Small intestine (tissue), 7 donors: Measurements from ENCODE around the gene MRGPRE. TPM values are rescaled to one million over a fixed set of nuclear protein-coding genes. Genes with fewer than 3 reads are reported as not detected.
A peak's percentile ranks its signal among the peaks of the same experiment; 100 is the strongest.

ENCODE experiments used
- DNase-seq, 2 donors: peaks; one replicate each; pipeline versions ENCODE4 v3.0.0 to v3.0.0-alpha.2; 2013
- FAIRE-seq: peaks from 2 replicates; lab custom pipeline; 2012; peaks lifted over from hg19 to GRCh38; lab: Jason Lieb, UNC
- H3K27ac ChIP-seq, 3 donors: one replicate each; pipeline ENCODE4 v1.5.1; 2013; ENCODE audit warnings: low read length in 2 of 3, mild to moderate bottlenecking in 2 of 3, control low read depth in 1 of 3, inconsistent platforms in 1 of 3, low read depth in 1 of 3, moderate library complexity in 1 of 3
- H3K27me3 ChIP-seq, 3 donors: one replicate each; pipeline ENCODE4 v1.6.1; 2013; ENCODE audit warnings: low read length in 3 of 3, inconsistent platforms in 1 of 3; ENCODE audit not compliant: control insufficient read depth in 3 of 3, insufficient read depth in 3 of 3
- H3K36me3 ChIP-seq, 3 donors: one replicate each; pipeline ENCODE4 v1.6.1; 2013; ENCODE audit warnings: low read length in 3 of 3, inconsistent platforms in 1 of 3, low read depth in 1 of 3, mild to moderate bottlenecking in 1 of 3, moderate library complexity in 1 of 3; ENCODE audit not compliant: control insufficient read depth in 3 of 3, insufficient read depth in 2 of 3
- H3K4me1 ChIP-seq, 3 donors: one replicate each; pipeline ENCODE4 v1.6.1; 2013; ENCODE audit warnings: low read length in 2 of 3, inconsistent platforms in 1 of 3, low read depth in 1 of 3, mild to moderate bottlenecking in 1 of 3, moderate library complexity in 1 of 3; ENCODE audit not compliant: control insufficient read depth in 3 of 3, insufficient read depth in 2 of 3
- H3K4me3 ChIP-seq, 3 donors: one replicate each; pipeline ENCODE4 v1.5.1; 2013; ENCODE audit warnings: low read length in 3 of 3, control low read depth in 1 of 3, inconsistent platforms in 1 of 3, low read depth in 1 of 3, mild to moderate bottlenecking in 1 of 3, moderate library complexity in 1 of 3
- H3K9me3 ChIP-seq, 2 donors: one replicate each; pipeline ENCODE4 v1.6.1; 2013; ENCODE audit warnings: low read depth in 1 of 2, low read length in 1 of 2; ENCODE audit not compliant: control insufficient read depth in 2 of 2, insufficient read depth in 1 of 2
- WGBS, 3 donors: extraction: QIAGEN DNeasy Blood & Tissue Kit; methylation state at CpG; one replicate each; pipeline ENCODE4 v1.1.7; 2013; 5-methylcytosine and 5-hydroxymethylcytosine counted together
- polyA plus RNA-seq, 4 donors: library from polyadenylated mRNA; stranded (reverse) in 3 of 4; unstranded in 1 of 4; fragments of 200-250 nt in 3 of 4; fragments of 120-200 nt in 1 of 4; gene quantifications; one replicate each; pipeline versions ENCODE4 v1.2.1 to v1.2.3, GENCODE V29; 2013
- donor health status: healthy with polysubstance abuse.
- donor health status: control.
- donor health status: control.
- donor health status: Bipolar disorder and iron deficiency.
- donor health status: healthy.

The MRGPRE gene
- polyA plus RNA-seq, 4 donors, result 0.22 TPM; not detected in 3

- DNase-seq (no peak), FAIRE-seq (no peak)
- WGBS, 3 donors, result 58 to 63% (median 61%) methylated on average over 24 of the region's 24 CpGs
These were observed 18.4 kb downstream of the MRGPRE start for GRCh38 chr11:3213659-3214419.

GRCh38 chr11:3208272-3208671 is 23.9 kb downstream of the MRGPRE start:
- no peak for FAIRE-seq
- H3K9me3 ChIP-seq, result peaks cover 0 to 8% of the 10 kb centered on the region in 2 donors
- H3K27me3 ChIP-seq, result peaks cover 0 to 26% (median 4%) of the 10 kb centered on the region in 3 donors
- WGBS, 3 donors, result 82 to 88% (median 86%) methylated on average over 6 of the region's 6 CpGs
- no peak overlapping the region for H3K4me3 ChIP-seq
- no peak for DNase-seq
- no peak overlapping the region for H3K27ac ChIP-seq
- peaks cover 0 to 4% (median 0%) of the 10 kb centered on the region in 3 donors for H3K4me1 ChIP-seq
- no peaks in the 10 kb centered on the region for H3K36me3 ChIP-seq

More at GRCh38 chr11:3213659-3214419, 18.4 kb downstream of the MRGPRE start:
- no peak overlapping the region for H3K4me3 ChIP-seq
- no peak overlapping the region for H3K27ac ChIP-seq
- peaks cover 0 to 8% of the 10 kb centered on the region in 2 donors for H3K9me3 ChIP-seq
- peaks cover 0 to 12% (median 3%) of the 10 kb centered on the region in 3 donors for H3K27me3 ChIP-seq
- H3K36me3 ChIP-seq, result no peaks in the 10 kb centered on the region
- no peaks in the 10 kb centered on the region for H3K4me1 ChIP-seq

GRCh38 chr11:3207526-3208189 is 24.6 kb downstream of the MRGPRE start:
- FAIRE-seq, result no peak
- Histone ChIP-seq H3K4me3 (no peak overlapping the region), H3K27ac (no peak overlapping the region), H3K9me3 (peaks cover 0 to 8% of the 10 kb centered on the region in 2 donors), H3K27me3 (peaks cover 0 to 32% (median 10%) of the 10 kb centered on the region in 3 donors), H3K4me1 (peaks cover 0 to 4% (median 0%) of the 10 kb centered on the region in 3 donors), H3K36me3 (no peaks in the 10 kb centered on the region)
- no peak for DNase-seq
- WGBS, 3 donors, result 70 to 74% (median 73%) methylated on average over 7 to 8 of the region's 8 CpGs

- Histone ChIP-seq H3K27me3 (peaks cover 0 to 40% (median 17%) of the 10 kb centered on the region in 3 donors), H3K4me3 (no peak overlapping the region), H3K36me3 (no peaks in the 10 kb centered on the region), H3K4me1 (peaks cover 0 to 4% (median 0%) of the 10 kb centered on the region in 3 donors), H3K9me3 (peaks cover 0 to 8% of the 10 kb centered on the region in 2 donors), H3K27ac (no peak overlapping the region)
- 97 to 100% (median 100%) methylated on average over 1 of the region's 1 CpG for WGBS, 3 donors
- no peak for FAIRE-seq
- DNase-seq, result no peak
These were observed 25.4 kb downstream of the MRGPRE start for GRCh38 chr11:3206922-3207204.

- Histone ChIP-seq H3K4me1 (peaks cover 0 to 4% (median 0%) of the 10 kb centered on the region in 3 donors), H3K27ac (no peak overlapping the region), H3K36me3 (no peaks in the 10 kb centered on the region), H3K4me3 (no peak overlapping the region), H3K27me3 (peaks cover 0 to 45% (median 20%) of the 10 kb centered on the region in 3 donors), H3K9me3 (peaks cover 0 to 4% of the 10 kb centered on the region in 2 donors)
- FAIRE-seq (no peak), DNase-seq (no peak)
- 71 to 84% (median 73%) methylated on average over 8 of the region's 8 CpGs for WGBS, 3 donors
These were observed 25.9 kb downstream of the MRGPRE start for GRCh38 chr11:3206156-3206921.

- WGBS, 3 donors, result 41 to 49% (median 46%) methylated on average over 16 of the region's 16 CpGs
- H3K4me3 ChIP-seq, result no peak overlapping the region
- H3K36me3 ChIP-seq, result no peaks in the 10 kb centered on the region
- peaks cover 0 to 3% of the 10 kb centered on the region in 2 donors for H3K9me3 ChIP-seq
- peak in 1 of 2 donors; percentile 27 for DNase-seq
- FAIRE-seq, result no peak
- H3K27ac ChIP-seq, result no peak overlapping the region
- peaks cover 0 to 4% (median 0%) of the 10 kb centered on the region in 3 donors for H3K4me1 ChIP-seq
- H3K27me3 ChIP-seq, result peaks cover 3 to 51% (median 22%) of the 10 kb centered on the region in 3 donors
These were observed 26.7 kb downstream of the MRGPRE start for GRCh38 chr11:3205261-3206155.

GRCh38 chr11:3204141-3205015 is 27.8 kb downstream of the MRGPRE start:
- H3K27ac ChIP-seq, result no peak overlapping the region
- no peak for FAIRE-seq
- WGBS, 3 donors, result 79 to 86% (median 82%) methylated on average over 20 to 24 of the region's 24 CpGs
- no peak for DNase-seq
- H3K27me3 ChIP-seq, result peaks cover 3 to 54% (median 24%) of the 10 kb centered on the region in 3 donors
- H3K4me1 ChIP-seq, result peaks cover 0 to 4% (median 0%) of the 10 kb centered on the region in 3 donors
- no peaks in the 10 kb centered on the region for H3K9me3 ChIP-seq
- no peak overlapping the region for H3K4me3 ChIP-seq
- no peaks in the 10 kb centered on the region for H3K36me3 ChIP-seq
